Measurements from ENCODE around the gene CSNK1D.

- TF ChIP-seq CTCF (IDR thresholded peaks at IDR 0.05) (no peak), POLR2A (IDR thresholded peaks at IDR 0.05) (no peak)
Observed at GRCh38 chr17:82263641-82264040, 9.9 kb downstream of the CSNK1D start.

All from body of pancreas (tissue), 4 donors.